Kidney (tissue), 14 donors: ENCODE measurements around the gene PA2G4. TPM values are rescaled to one million over a fixed set of nuclear protein-coding genes. Genes with fewer than 3 reads are reported as not detected.

Source experiments
- DNase-seq, 5 donors: peaks; one replicate each; pipeline ENCODE4 v3.0.0-alpha.2; 2013 to 2020
- FAIRE-seq: peaks from 2 replicates; lab custom pipeline; 2012; peaks lifted over from hg19 to GRCh38; lab: Jason Lieb, UNC
- H3K27ac ChIP-seq, 2 donors: one replicate each; pipeline ENCODE4 v1.7.0; 2013; ENCODE audit warnings: low read depth in 2 of 2, low read length in 2 of 2, inconsistent platforms in 1 of 2
- H3K27me3 ChIP-seq: one replicate; pipeline ENCODE4 v1.7.1; 2013; ENCODE audit warnings: low read length, inconsistent platforms; ENCODE audit not compliant: control insufficient read depth, insufficient read depth
- H3K36me3 ChIP-seq, 3 donors: one replicate each; pipeline versions ENCODE4 v1.7.0 to v1.7.1; 2013; ENCODE audit warnings: low read length in 3 of 3, control low read depth in 1 of 3, inconsistent platforms in 1 of 3; ENCODE audit not compliant: insufficient read depth in 3 of 3, control insufficient read depth in 2 of 3
- H3K4me1 ChIP-seq, 3 donors: one replicate each; pipeline versions ENCODE4 v1.7.0 to v1.7.1; 2013; ENCODE audit warnings: low read length in 3 of 3, inconsistent platforms in 1 of 3, low read depth in 1 of 3; ENCODE audit not compliant: control insufficient read depth in 2 of 3, insufficient read depth in 2 of 3
- H3K4me3 ChIP-seq, 3 donors: one replicate each; pipeline versions ENCODE4 v1.7.0 to v1.8.1; 2013; ENCODE audit warnings: low read length in 3 of 3, control low read depth in 1 of 3, inconsistent platforms in 1 of 3
- H3K9ac ChIP-seq, 3 donors: one replicate each; pipeline versions ENCODE4 v1.7.0 to v1.7.1; 2013; ENCODE audit warnings: low read length in 3 of 3, control low read depth in 1 of 3, inconsistent platforms in 1 of 3
- H3K9me3 ChIP-seq, 3 donors: one replicate each; pipeline versions ENCODE4 v1.7.0 to v1.7.1; 2013; ENCODE audit warnings: low read length in 3 of 3, control low read depth in 1 of 3, inconsistent platforms in 1 of 3; ENCODE audit not compliant: control insufficient read depth in 2 of 3, insufficient read depth in 1 of 3
- intact Hi-C: fragments of 100-400 bp; cut with DNase I; formaldehyde crosslinking; loops from one replicate; pipeline ENCODE4 v1.11.1; 2022
- polyA plus RNA-seq: library from polyadenylated mRNA; stranded (reverse); fragments of 350-450 nt; fragmentation: Illumina TruSeq; extraction: RNeasy Lipid Tissue Mini Kit (QIAGEN cat#74804); gene quantifications from one replicate; pipeline ENCODE4 v1.2.3, GENCODE V29; 2014; ENCODE audit warnings: low read depth, low replicate concordance; ENCODE audit not compliant: insufficient read depth
- total RNA-seq: library from RNA; stranded (reverse); fragmentation: NEBNext Ultra II Directional; extraction: Animal tissue kit (Norgen Biotek cat#: 25700); gene quantifications from one replicate; pipeline ENCODE4 v1.2.1, GENCODE V29; 2021
- TF ChIP-seq, protein P1 (sequence below): IDR thresholded peaks from 3 replicates; pipeline ENCODE4 v1.5.1; 2012; ENCODE audit warnings: mild to moderate bottlenecking, moderate library complexity, borderline replicate concordance; ENCODE audit not compliant: insufficient read depth; ENCODE audit errors: extremely low read depth
- donor health status: control.
- donor health status: control.
- donor health status: control.
- donor health status: control.
- donor health status: control.
- donor health status: DM: yes; HTN: yes; CAD: no.
- donor health status: Normal renal cell carcinoma (clear cell type).

The PA2G4 gene
- total and polyA plus RNA-seq, 2 donors from 2014 or later = 72.4 to 76.8 TPM

GRCh38 chr12:56078427-56078826 is 25.9 kb upstream of the PA2G4 start:
- Histone ChIP-seq H3K9me3 (no peaks in the 10 kb centered on the region), H3K27ac (peak overlapping the region; percentile 82 to 93), H3K36me3 (no peaks in the 10 kb centered on the region), H3K27me3 (no peaks in the 10 kb centered on the region), H3K4me1 (peaks cover 4 to 7% (median 6%) of the 10 kb centered on the region in 3 donors), H3K4me3 (peak overlapping the region in 2 of 3 donors; percentile 11 to 79), H3K9ac (peak overlapping the region in 1 of 3 donors; percentile 84)
- intact Hi-C loops = no loop called here
- peak in 1 of 5 donors; percentile 18 for DNase-seq
- no peak for FAIRE-seq
- TF ChIP-seq, protein P1, sequence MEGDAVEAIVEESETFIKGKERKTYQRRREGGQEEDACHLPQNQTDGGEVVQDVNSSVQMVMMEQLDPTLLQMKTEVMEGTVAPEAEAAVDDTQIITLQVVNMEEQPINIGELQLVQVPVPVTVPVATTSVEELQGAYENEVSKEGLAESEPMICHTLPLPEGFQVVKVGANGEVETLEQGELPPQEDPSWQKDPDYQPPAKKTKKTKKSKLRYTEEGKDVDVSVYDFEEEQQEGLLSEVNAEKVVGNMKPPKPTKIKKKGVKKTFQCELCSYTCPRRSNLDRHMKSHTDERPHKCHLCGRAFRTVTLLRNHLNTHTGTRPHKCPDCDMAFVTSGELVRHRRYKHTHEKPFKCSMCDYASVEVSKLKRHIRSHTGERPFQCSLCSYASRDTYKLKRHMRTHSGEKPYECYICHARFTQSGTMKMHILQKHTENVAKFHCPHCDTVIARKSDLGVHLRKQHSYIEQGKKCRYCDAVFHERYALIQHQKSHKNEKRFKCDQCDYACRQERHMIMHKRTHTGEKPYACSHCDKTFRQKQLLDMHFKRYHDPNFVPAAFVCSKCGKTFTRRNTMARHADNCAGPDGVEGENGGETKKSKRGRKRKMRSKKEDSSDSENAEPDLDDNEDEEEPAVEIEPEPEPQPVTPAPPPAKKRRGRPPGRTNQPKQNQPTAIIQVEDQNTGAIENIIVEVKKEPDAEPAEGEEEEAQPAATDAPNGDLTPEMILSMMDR = no peak

DNA sequence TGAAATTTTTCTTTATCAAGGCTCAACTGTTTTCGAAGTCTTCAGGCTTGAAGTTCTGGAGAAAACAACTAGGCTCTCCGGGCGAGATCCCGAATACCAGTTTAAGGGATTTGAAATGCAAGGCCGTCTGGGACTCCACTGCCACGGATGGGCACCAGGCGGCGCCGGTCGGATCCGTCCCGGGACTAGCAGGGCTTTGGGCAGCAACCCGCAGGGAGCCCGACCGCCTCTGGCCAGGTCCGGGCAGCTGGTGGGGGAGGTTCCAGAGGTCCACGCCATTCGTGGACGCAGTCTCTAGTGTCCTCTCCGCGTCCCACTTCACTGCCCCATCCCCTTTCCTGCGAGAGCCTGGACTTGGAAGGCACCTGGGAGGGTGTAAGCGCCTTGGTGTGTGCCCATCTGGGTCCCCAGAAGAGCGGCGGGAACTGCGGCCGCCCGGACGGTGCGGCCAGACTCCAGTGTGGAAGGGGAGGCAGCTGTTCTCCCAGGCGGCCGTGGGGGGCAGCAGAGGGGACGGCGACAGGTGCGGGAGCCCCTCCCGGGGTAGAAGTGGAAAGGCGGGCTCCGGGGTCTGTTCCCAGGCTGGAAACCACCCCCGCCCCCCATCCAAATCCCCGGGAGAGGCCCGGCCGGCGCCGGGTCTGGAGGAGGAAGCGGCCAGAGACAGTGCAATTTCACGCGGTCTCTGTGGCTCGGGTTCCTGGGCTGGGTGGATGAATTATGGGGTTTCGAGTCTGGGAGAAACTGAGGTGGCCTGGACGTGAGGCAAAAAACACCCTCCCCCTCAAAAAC is 25.2 kb upstream of the PA2G4 start:
- Histone ChIP-seq H3K4me1 (peaks cover 4 to 13% (median 7%) of the 10 kb centered on the region in 3 donors), H3K9me3 (no peaks in the 10 kb centered on the region), H3K9ac (peak overlapping the region in 2 of 3 donors; percentile 35 to 84), H3K27me3 (no peaks in the 10 kb centered on the region), H3K36me3 (peaks cover 0 to 7% (median 3%) of the 10 kb centered on the region in 3 donors), H3K27ac (peak overlapping the region; percentile 82 to 93), H3K4me3 (peak overlapping the region; percentile 57 to 79 (median 71))
- peak; percentile 92 to 95 (median 93) for DNase-seq
- TF ChIP-seq, protein P1 = peak; percentile 70
- FAIRE-seq = no peak
- intact Hi-C loops = no loop called here

- Histone ChIP-seq H3K27me3 (no peaks in the 10 kb centered on the region), H3K27ac (peak within 1 kb of the TSS; percentile 82 to 93), H3K36me3 (peaks cover 0 to 10% (median 3%) of the 10 kb centered on the region in 3 donors), H3K4me3 (peak within 1 kb of the TSS; percentile 57 to 79 (median 71)), H3K9me3 (no peaks in the 10 kb centered on the region), H3K4me1 (peaks cover 4 to 13% (median 8%) of the 10 kb centered on the region in 3 donors), H3K9ac (peak within 1 kb of the TSS; percentile 42 to 84 (median 81))
- intact Hi-C loops = no loop called here
- DNase-seq (peak; percentile 85 to 93 (median 93)), FAIRE-seq (no peak)
- TF ChIP-seq, protein P1 = peak; percentile 6
Observed at GRCh38 chr12:56079723-56080555, 24.4 kb upstream of the PA2G4 start, which contains the start of gene ERBB3. ERBB3 (plus strand) TSS chr12:56080165; CDS start chr12:56080301, 136 bp downstream.
